ENCODE data around the gene BCAP29. TPM values are rescaled to one million over a fixed set of nuclear protein-coding genes. Genes with fewer than 3 reads are reported as not detected.

The BCAP29 gene
- total and polyA plus RNA-seq, 9 of the 15 experiments (the other 6 are each of a cell fraction or from before 2014, with no cell fraction given), result 63.4 to 137 (median 79.7) TPM

GRCh38 chr7:107659666-107660065 lies 79.6 kb downstream of the BCAP29 start (continued):
- TF ChIP-seq MGA (IDR thresholded peaks at IDR 0.05) (peak; percentile 99), TRIM24 (IDR thresholded peaks at IDR 0.05) (peak; percentile 77 to 92), TCF3 (CRISPR knock-in tag; IDR thresholded peaks at IDR 0.05) (peak; percentile 20; the same call in 1 of the 2 replicates), JUND (IDR thresholded peaks at IDR 0.05; ENCODE audit: borderline replicate concordance, low read depth, low read length) (peak; percentile 91), JUND (tag; IDR thresholded peaks at IDR 0.05; ENCODE audit: borderline replicate concordance, low read depth, low read length) (peak; percentile 89; the same call in 2 of the 3 replicates), KDM2B (CRISPR knock-in tag; IDR thresholded peaks at IDR 0.05) (no peak), ILK (tag; IDR thresholded peaks at IDR 0.05; ENCODE audit: borderline replicate concordance, low read depth) (no peak), AFF1 (IDR thresholded peaks at IDR 0.05; ENCODE audit: low read depth in 1 of 2, partially characterized antibody in 2 of 2) (peak in 1 of 2 experiments; percentile 45), TAF7 (tag; IDR thresholded peaks at IDR 0.05) (no peak), NFE2 (IDR thresholded peaks at IDR 0.05; ENCODE audit: low read depth) (peak; percentile 68; the same call in 1 of the 2 replicates), CXXC5 (CRISPR knock-in tag; IDR thresholded peaks at IDR 0.05) (peak; percentile 76), MTA1 (IDR thresholded peaks at IDR 0.05; ENCODE audit: borderline replicate concordance) (no peak), FOSL1 (tag; conservative IDR thresholded peaks at IDR 0.05) (peak; percentile 95), ZFP36 (IDR thresholded peaks at IDR 0.05; ENCODE audit: low read depth, low read length, partially characterized antibody) (no peak)
